GM18526 (cell line): ENCODE results near the gene DMBT1.

Source experiments
- POLR2A ChIP-seq: IDR thresholded peaks from 3 replicates; pipeline ENCODE4 v1.6.1; 2011; ENCODE audit not compliant: insufficient read length; ENCODE audit errors: extremely low read depth

DMBT1 gene

GRCh38 chr10:122560279-122560804, at the start of gene DMBT1:
Gene DMBT1, plus strand, starts transcription at chr10:122560754. Its CDS starts 17 bp downstream, at chr10:122560771.
- TF ChIP-seq POLR2A, result no peak

- TF ChIP-seq POLR2A, result no peak
Observed at GRCh38 chr10:122513053-122513452, 47.5 kb upstream of the DMBT1 start.

- TF ChIP-seq POLR2A, result no peak
Observed at GRCh38 chr10:122514045-122514840, 46.3 kb upstream of the DMBT1 start.

- TF ChIP-seq POLR2A, result no peak
Observed at GRCh38 chr10:122515022-122515424, 45.5 kb upstream of the DMBT1 start.

GRCh38 chr10:122515588-122516231, 44.8 kb upstream of the DMBT1 start:
- no peak for TF ChIP-seq POLR2A

- no peak for TF ChIP-seq POLR2A
Observed at GRCh38 chr10:122516734-122517133, 43.8 kb upstream of the DMBT1 start.

- no peak for TF ChIP-seq POLR2A
Observed at GRCh38 chr10:122519144-122519543, 41.4 kb upstream of the DMBT1 start.

GRCh38 chr10:122519873-122520272, 40.7 kb upstream of the DMBT1 start:
- TF ChIP-seq POLR2A, result no peak

- no peak for TF ChIP-seq POLR2A
Observed at GRCh38 chr10:122521011-122521410, 39.5 kb upstream of the DMBT1 start.

GRCh38 chr10:122524811-122525210, 35.7 kb upstream of the DMBT1 start:
- TF ChIP-seq POLR2A, result no peak

GRCh38 chr10:122525788-122526187, 34.8 kb upstream of the DMBT1 start:
- no peak for TF ChIP-seq POLR2A

- TF ChIP-seq POLR2A, result no peak
Observed at GRCh38 chr10:122526892-122527291, 33.7 kb upstream of the DMBT1 start.

GRCh38 chr10:122530177-122530576, 30.4 kb upstream of the DMBT1 start:
- no peak for TF ChIP-seq POLR2A

GRCh38 chr10:122531261-122531660, 29.3 kb upstream of the DMBT1 start:
- no peak for TF ChIP-seq POLR2A

GRCh38 chr10:122531939-122532338, 28.6 kb upstream of the DMBT1 start:
- no peak for TF ChIP-seq POLR2A

GRCh38 chr10:122532601-122533296, 27.8 kb upstream of the DMBT1 start:
- TF ChIP-seq POLR2A, result no peak
